SU-DHL-6 (cell line): Measurements from ENCODE around the gene NOXA1.

Experiments
- CTCF ChIP-seq: fragments of 200-600 bp; sonication (generic); IDR thresholded peaks from one replicate; pipeline ENCODE4 v1.5.1; 2017; ENCODE audit warnings: antibody characterized with exemption, mild to moderate bottlenecking, low read length, moderate library complexity; ENCODE audit not compliant: insufficient read depth, poor library complexity, severe bottlenecking
- EZH2phosphoT487 ChIP-seq: fragments of 200-600 bp; sonication (generic), shearing (Covaris generic); conservative IDR thresholded peaks from 2 replicates; pipeline ENCODE4 v1.6.1; 2018; ENCODE audit warnings: mild to moderate bottlenecking, antibody characterized with exemption, low read length, moderate library complexity, mixed read lengths

GRCh38 chr9:137376386-137376785 lies 46.8 kb upstream of the NOXA1 start:
- TF ChIP-seq CTCF: no peak
- TF ChIP-seq EZH2phosphoT487: no peak
